Measurements from ENCODE around the gene NEU4. TPM values are rescaled to one million over a fixed set of nuclear protein-coding genes. Genes with fewer than 3 reads are reported as not detected.

NEU4 gene
- total RNA-seq, 1 experiment from 2014 or later: 0.70 TPM

- DNase-seq: no peak
- peaks cover 15% of the 10 kb centered on the region for H3K27me3 Mint-ChIP-seq (ENCODE audit: low read depth)
- Histone ChIP-seq H2BK20ac (ENCODE audit: low read depth, low read length, poor library complexity, severe bottlenecking) (no peak overlapping the region), H4K91ac (ENCODE audit: insufficient read length, low read depth, low read length) (no peak overlapping the region), H3K14ac (ENCODE audit: insufficient read depth, low read length) (no peak overlapping the region), H3K79me2 (ENCODE audit: insufficient read depth, low read length) (no peaks in the 10 kb centered on the region), H4K20me1 (ENCODE audit: control insufficient read depth, insufficient read depth, insufficient read length) (no peaks in the 10 kb centered on the region), H3K18ac (ENCODE audit: insufficient read length, low read depth, low read length) (no peak overlapping the region), H2BK120ac (ENCODE audit: low read depth, low read length, poor library complexity, severe bottlenecking) (no peak overlapping the region), H2BK5ac (ENCODE audit: insufficient read length, low read length) (no peak overlapping the region), H3K4me1 (ENCODE audit: insufficient read depth, low read length) (peaks cover 3% of the 10 kb centered on the region), H3K27me3 (ENCODE audit: insufficient read depth, low read length) (no peaks in the 10 kb centered on the region; the same call in 1 of the 2 replicates), H3K9me3 (ENCODE audit: control insufficient read depth, low read depth, low read length) (no peaks in the 10 kb centered on the region), H3K23ac (ENCODE audit: insufficient read length, low read depth, low read length) (no peak overlapping the region), H3K23me2 (ENCODE audit: insufficient read length, low read depth, low read length, poor library complexity, severe bottlenecking) (no peaks in the 10 kb centered on the region), H2BK15ac (ENCODE audit: low read depth, low read length) (no peak overlapping the region), H3K4ac (ENCODE audit: low read depth, low read length) (no peak overlapping the region), H2BK12ac (ENCODE audit: insufficient read length, low read depth, low read length) (no peak overlapping the region), H4K8ac (replicated peaks; ENCODE audit: insufficient read length, low read depth, low read length) (no peak overlapping the region), H4K5ac (ENCODE audit: insufficient read length, low read depth, low read length) (no peak overlapping the region), H3K27ac (ENCODE audit: insufficient read length, low read depth, low read length) (no peak overlapping the region), H3T11ph (ENCODE audit: low read length) (no peak overlapping the region), H3K9ac (ENCODE audit: extremely low read depth, insufficient read length, low read length) (no peak overlapping the region), H3K56ac (ENCODE audit: insufficient read length, low read depth, low read length) (no peak overlapping the region), H3K4me2 (ENCODE audit: insufficient read depth, insufficient read length, low read length) (no peak overlapping the region), H3K79me1 (ENCODE audit: insufficient read depth, low read depth, low read length, poor library complexity, severe bottlenecking) (no peaks in the 10 kb centered on the region), H2AFZ (ENCODE audit: low read length) (no peak overlapping the region), H2AK5ac (ENCODE audit: insufficient read length, low read length) (no peak overlapping the region)
- WGBS (ENCODE audit: extremely low coverage, insufficient read length, low lambda C conversion rate): no CpG with 5 or more reads among the region's 27 CpGs
- H3K4me1 Mint-ChIP-seq: peaks cover 13 to 23% of the 10 kb centered on the region in 2 experiments
- H3K4me3 Mint-ChIP-seq: no peak overlapping the region
- no peaks in the 10 kb centered on the region for H3K36me3 Mint-ChIP-seq (ENCODE audit: insufficient read depth in 1 of 3, low read depth in 3 of 3)
- no peak for TF ChIP-seq CTCF (conservative IDR thresholded peaks at IDR 0.05)
- no peak overlapping the region for H3K27ac Mint-ChIP-seq
- H3K9me3 Mint-ChIP-seq: no peaks in the 10 kb centered on the region
These were observed 2.4 kb downstream of the NEU4 start for GRCh38 chr2:241811201-241811951.
